WTC11 (cell line): ENCODE data around the gene KITLG.

Experiments used
- NR3C1 ChIP-seq: sonication (generic); formaldehyde crosslinking; conservative IDR thresholded peaks from 2 replicates; pipeline ENCODE4 v1.8.1; 2023; ENCODE audit warnings: low read depth, mild to moderate bottlenecking, missing genetic modification reagents
- TF ChIP-seq, protein P1 (sequence below): fragments of 200-600 bp; IDR thresholded peaks from 2 replicates; pipeline ENCODE4 v1.8.0; 2022; ENCODE audit warnings: antibody characterized with exemption
- TF ChIP-seq, protein P2 (sequence below): sonication (generic); formaldehyde crosslinking; IDR thresholded peaks from 2 replicates; pipeline ENCODE4 v1.8.1; 2022; ENCODE audit warnings: mild to moderate bottlenecking, missing genetic modification reagents, moderate library complexity, borderline replicate concordance
- TF ChIP-seq, protein P3 (sequence below): sonication (generic); formaldehyde crosslinking; IDR thresholded peaks from 2 replicates; pipeline ENCODE4 v1.8.1; 2023; ENCODE audit warnings: mild to moderate bottlenecking, missing genetic modification reagents

- TF ChIP-seq, protein P1, sequence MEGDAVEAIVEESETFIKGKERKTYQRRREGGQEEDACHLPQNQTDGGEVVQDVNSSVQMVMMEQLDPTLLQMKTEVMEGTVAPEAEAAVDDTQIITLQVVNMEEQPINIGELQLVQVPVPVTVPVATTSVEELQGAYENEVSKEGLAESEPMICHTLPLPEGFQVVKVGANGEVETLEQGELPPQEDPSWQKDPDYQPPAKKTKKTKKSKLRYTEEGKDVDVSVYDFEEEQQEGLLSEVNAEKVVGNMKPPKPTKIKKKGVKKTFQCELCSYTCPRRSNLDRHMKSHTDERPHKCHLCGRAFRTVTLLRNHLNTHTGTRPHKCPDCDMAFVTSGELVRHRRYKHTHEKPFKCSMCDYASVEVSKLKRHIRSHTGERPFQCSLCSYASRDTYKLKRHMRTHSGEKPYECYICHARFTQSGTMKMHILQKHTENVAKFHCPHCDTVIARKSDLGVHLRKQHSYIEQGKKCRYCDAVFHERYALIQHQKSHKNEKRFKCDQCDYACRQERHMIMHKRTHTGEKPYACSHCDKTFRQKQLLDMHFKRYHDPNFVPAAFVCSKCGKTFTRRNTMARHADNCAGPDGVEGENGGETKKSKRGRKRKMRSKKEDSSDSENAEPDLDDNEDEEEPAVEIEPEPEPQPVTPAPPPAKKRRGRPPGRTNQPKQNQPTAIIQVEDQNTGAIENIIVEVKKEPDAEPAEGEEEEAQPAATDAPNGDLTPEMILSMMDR: no peak
- no peak for TF ChIP-seq NR3C1 (CRISPR knock-in tag)
- TF ChIP-seq, protein P2, sequence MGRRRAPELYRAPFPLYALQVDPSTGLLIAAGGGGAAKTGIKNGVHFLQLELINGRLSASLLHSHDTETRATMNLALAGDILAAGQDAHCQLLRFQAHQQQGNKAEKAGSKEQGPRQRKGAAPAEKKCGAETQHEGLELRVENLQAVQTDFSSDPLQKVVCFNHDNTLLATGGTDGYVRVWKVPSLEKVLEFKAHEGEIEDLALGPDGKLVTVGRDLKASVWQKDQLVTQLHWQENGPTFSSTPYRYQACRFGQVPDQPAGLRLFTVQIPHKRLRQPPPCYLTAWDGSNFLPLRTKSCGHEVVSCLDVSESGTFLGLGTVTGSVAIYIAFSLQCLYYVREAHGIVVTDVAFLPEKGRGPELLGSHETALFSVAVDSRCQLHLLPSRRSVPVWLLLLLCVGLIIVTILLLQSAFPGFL (CRISPR knock-in tag): no peak
- TF ChIP-seq, protein P3, sequence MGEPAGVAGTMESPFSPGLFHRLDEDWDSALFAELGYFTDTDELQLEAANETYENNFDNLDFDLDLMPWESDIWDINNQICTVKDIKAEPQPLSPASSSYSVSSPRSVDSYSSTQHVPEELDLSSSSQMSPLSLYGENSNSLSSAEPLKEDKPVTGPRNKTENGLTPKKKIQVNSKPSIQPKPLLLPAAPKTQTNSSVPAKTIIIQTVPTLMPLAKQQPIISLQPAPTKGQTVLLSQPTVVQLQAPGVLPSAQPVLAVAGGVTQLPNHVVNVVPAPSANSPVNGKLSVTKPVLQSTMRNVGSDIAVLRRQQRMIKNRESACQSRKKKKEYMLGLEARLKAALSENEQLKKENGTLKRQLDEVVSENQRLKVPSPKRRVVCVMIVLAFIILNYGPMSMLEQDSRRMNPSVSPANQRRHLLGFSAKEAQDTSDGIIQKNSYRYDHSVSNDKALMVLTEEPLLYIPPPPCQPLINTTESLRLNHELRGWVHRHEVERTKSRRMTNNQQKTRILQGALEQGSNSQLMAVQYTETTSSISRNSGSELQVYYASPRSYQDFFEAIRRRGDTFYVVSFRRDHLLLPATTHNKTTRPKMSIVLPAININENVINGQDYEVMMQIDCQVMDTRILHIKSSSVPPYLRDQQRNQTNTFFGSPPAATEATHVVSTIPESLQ: no peak
These were observed 83.3 kb downstream of the KITLG start for GRCh38 chr12:88496891-88497371.
